Mesenchymal stem cell (in vitro differentiated cells and primary cell): ENCODE results near the gene ZNF322.

Source experiments
- DNase-seq: peaks from one replicate; pipeline ENCODE4 v3.0.0-alpha.2; 2013
- H2AFZ ChIP-seq: one replicate; pipeline ENCODE4 v1.6.1; 2013; ENCODE audit warnings: low read depth, mild to moderate bottlenecking, control low read depth, inconsistent platforms, low read length, moderate library complexity
- H2AK5ac ChIP-seq: 2 replicates; pipeline ENCODE4 v1.6.1; 2013; ENCODE audit warnings: low read length, moderate library complexity, mild to moderate bottlenecking, inconsistent platforms; ENCODE audit not compliant: severe bottlenecking
- H2BK120ac ChIP-seq: one replicate; pipeline ENCODE4 v1.6.1; 2013; ENCODE audit warnings: low read depth, mild to moderate bottlenecking, inconsistent platforms, low read length, moderate library complexity
- H2BK12ac ChIP-seq, 2 experiments: one replicate each; pipeline ENCODE4 v1.6.1; 2013; ENCODE audit warnings: inconsistent platforms in 2 of 2, low read length in 2 of 2, mild to moderate bottlenecking in 2 of 2, moderate library complexity in 2 of 2, control low read depth in 1 of 2
- H2BK15ac ChIP-seq: one replicate; pipeline ENCODE4 v1.6.1; 2013; ENCODE audit warnings: mild to moderate bottlenecking, low read depth, inconsistent platforms; ENCODE audit not compliant: poor library complexity, severe bottlenecking
- H2BK5ac ChIP-seq: 2 replicates; pipeline ENCODE4 v1.6.1; 2013; ENCODE audit warnings: low read depth, mild to moderate bottlenecking, low read length, control low read depth, inconsistent platforms; ENCODE audit not compliant: poor library complexity, severe bottlenecking
- H3K14ac ChIP-seq, 2 experiments: one replicate each; pipeline ENCODE4 v1.6.1; 2013; ENCODE audit warnings: inconsistent platforms in 2 of 2, low read length in 2 of 2, control low read depth in 1 of 2, mild to moderate bottlenecking in 1 of 2, moderate library complexity in 1 of 2
- H3K18ac ChIP-seq, 2 experiments: one replicate each; pipeline ENCODE4 v1.6.1; 2013; ENCODE audit warnings: inconsistent platforms in 2 of 2, low read length in 2 of 2, control low read depth in 1 of 2, low read depth in 1 of 2, mild to moderate bottlenecking in 1 of 2
- H3K23ac ChIP-seq, 2 experiments: one replicate each; pipeline ENCODE4 v1.6.1; 2013; ENCODE audit warnings: inconsistent platforms in 2 of 2, low read length in 2 of 2, mild to moderate bottlenecking in 2 of 2, moderate library complexity in 2 of 2, control low read depth in 1 of 2
- H3K27ac ChIP-seq: 2 replicates; pipeline ENCODE4 v1.5.1; 2013; ENCODE audit warnings: mild to moderate bottlenecking, moderate library complexity, low read length, control low read depth, inconsistent platforms; ENCODE audit not compliant: poor library complexity, severe bottlenecking
- H3K27me3 ChIP-seq, 2 experiments: 2 replicates each; pipeline versions ENCODE4 v1.6.1 to v1.7.0; 2013; ENCODE audit warnings: low read length in 2 of 2, mild to moderate bottlenecking in 2 of 2, moderate library complexity in 2 of 2, control low read depth in 1 of 2, inconsistent platforms in 1 of 2; ENCODE audit not compliant: control insufficient read depth in 1 of 2, insufficient read depth in 1 of 2
- H3K36me3 ChIP-seq, 2 experiments: 2 replicates each; pipeline versions ENCODE4 v1.6.1 to v1.7.0; 2013; ENCODE audit warnings: low read length in 2 of 2, control low read depth in 1 of 2, inconsistent platforms in 1 of 2, low read depth in 1 of 2, mild to moderate bottlenecking in 1 of 2; ENCODE audit not compliant: insufficient read depth in 2 of 2, control insufficient read depth in 1 of 2
- H3K4ac ChIP-seq, 2 experiments: one replicate each; pipeline ENCODE4 v1.6.1; 2013; ENCODE audit warnings: inconsistent platforms in 2 of 2, low read length in 2 of 2, mild to moderate bottlenecking in 2 of 2, moderate library complexity in 2 of 2, control low read depth in 1 of 2, low read depth in 1 of 2
- H3K4me1 ChIP-seq: 2 replicates; pipeline ENCODE4 v1.6.1; 2013; ENCODE audit warnings: low read depth, low read length, control low read depth; ENCODE audit not compliant: control insufficient read depth, insufficient read depth
- H3K4me2 ChIP-seq: 2 replicates; pipeline ENCODE4 v1.6.1; 2013; ENCODE audit warnings: low read length, mild to moderate bottlenecking, inconsistent platforms; ENCODE audit not compliant: poor library complexity, severe bottlenecking
- H3K4me3 ChIP-seq, 2 experiments: 2 replicates each; pipeline versions ENCODE4 v1.5.1 to v1.7.0; 2013; ENCODE audit warnings: low read length in 2 of 2, mild to moderate bottlenecking in 2 of 2, control low read depth in 1 of 2, low read depth in 1 of 2; ENCODE audit not compliant: insufficient read depth in 1 of 2
- H3K79me1 ChIP-seq: replicated peaks from 2 replicates; pipeline ENCODE4 v1.6.1; 2013; ENCODE audit warnings: mild to moderate bottlenecking, control low read depth, low read length, inconsistent platforms; ENCODE audit not compliant: poor library complexity, severe bottlenecking
- H3K9ac ChIP-seq: 2 replicates; pipeline ENCODE4 v1.7.0; 2013; ENCODE audit warnings: mild to moderate bottlenecking, low read length, moderate library complexity
- H3K9me3 ChIP-seq: 2 replicates; pipeline ENCODE4 v1.7.0; 2013; ENCODE audit warnings: mild to moderate bottlenecking, low read length; ENCODE audit not compliant: control insufficient read depth
- H4K8ac ChIP-seq: one replicate; pipeline ENCODE4 v1.6.1; 2013; ENCODE audit warnings: inconsistent platforms, mild to moderate bottlenecking, low read length, moderate library complexity
- H4K91ac ChIP-seq: one replicate; pipeline ENCODE4 v1.6.1; 2013; ENCODE audit warnings: mild to moderate bottlenecking, low read length, inconsistent platforms
- WGBS: methylation state at CpG from one replicate; pipeline ENCODE4 v1.1.7; 2013; ENCODE audit warnings: mixed read lengths; 5-methylcytosine and 5-hydroxymethylcytosine counted together

Gene ZNF322

GRCh38 chr6:26657256-26657655 is 2.3 kb downstream of the ZNF322 start:
- Histone ChIP-seq H3K14ac (no peak overlapping the region), H3K18ac (no peak overlapping the region), H3K4me3 (peak overlapping the region in 1 of 2 experiments; percentile 94), H3K27ac (no peak overlapping the region), H2BK12ac (no peak overlapping the region), H3K4me1 (no peaks in the 10 kb centered on the region), H4K91ac (no peak overlapping the region), H3K4me2 (no peak overlapping the region), H3K4ac (no peak overlapping the region), H2AFZ (no peak overlapping the region), H3K23ac (no peak overlapping the region), H3K36me3 (peaks cover 9 to 55% of the 10 kb centered on the region in 2 experiments), H3K27me3 (no peaks in the 10 kb centered on the region), H2AK5ac (no peak overlapping the region), H3K9me3 (peaks cover 18% of the 10 kb centered on the region), H2BK15ac (no peak overlapping the region), H4K8ac (no peak overlapping the region), H3K79me1 (peaks cover 10% of the 10 kb centered on the region), H2BK5ac (no peak overlapping the region), H2BK120ac (no peak overlapping the region), H3K9ac (no peak overlapping the region)
- no peak for DNase-seq
- WGBS = 98% methylated on average over 3 of the region's 4 CpGs

DNA sequence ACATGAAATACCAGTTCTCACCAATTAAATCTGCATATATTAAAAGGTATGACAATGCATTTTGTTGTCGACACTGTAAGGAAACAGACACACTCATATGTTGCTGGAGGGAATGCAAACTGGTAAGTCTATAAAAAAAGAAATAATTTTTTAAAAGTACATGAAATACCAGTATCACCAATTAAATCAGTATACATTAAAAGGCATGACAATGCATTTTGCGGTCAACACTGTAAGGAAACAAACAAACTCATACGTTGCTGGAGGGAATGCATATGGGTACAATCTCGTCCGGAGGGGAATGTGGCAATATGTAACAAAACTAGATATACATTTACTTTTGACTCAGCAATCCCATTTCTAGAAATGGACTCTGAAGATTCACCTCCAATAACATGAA is 6.5 kb downstream of the ZNF322 start:
- no peak for DNase-seq

GRCh38 chr6:26651133-26651781 is 8.3 kb downstream of the ZNF322 start:
- Histone ChIP-seq H3K27ac (no peak overlapping the region), H3K4me1 (no peaks in the 10 kb centered on the region), H2BK15ac (no peak overlapping the region), H4K91ac (no peak overlapping the region), H2BK120ac (no peak overlapping the region), H2BK12ac (no peak overlapping the region), H3K14ac (no peak overlapping the region), H3K18ac (no peak overlapping the region), H2AK5ac (no peak overlapping the region), H3K79me1 (peaks cover 7% of the 10 kb centered on the region), H4K8ac (no peak overlapping the region), H3K4me3 (no peak overlapping the region), H2AFZ (no peak overlapping the region), H3K4me2 (no peak overlapping the region), H3K27me3 (no peaks in the 10 kb centered on the region), H3K9me3 (peaks cover 74% of the 10 kb centered on the region), H3K4ac (no peak overlapping the region), H3K9ac (no peak overlapping the region), H2BK5ac (no peak overlapping the region), H3K36me3 (peaks cover 8 to 71% of the 10 kb centered on the region in 2 experiments), H3K23ac (no peak overlapping the region)
- no peak for DNase-seq

More for the DNA sequence above, 6.5 kb downstream of the ZNF322 start:
- Histone ChIP-seq H2BK120ac (no peak overlapping the region), H2AFZ (no peak overlapping the region), H4K91ac (no peak overlapping the region), H3K36me3 (peaks cover 14 to 86% of the 10 kb centered on the region in 2 experiments), H3K23ac (no peak overlapping the region), H2BK12ac (no peak overlapping the region), H2BK5ac (no peak overlapping the region), H3K9ac (no peak overlapping the region), H3K4me1 (no peaks in the 10 kb centered on the region), H3K4me3 (no peak overlapping the region), H3K79me1 (peaks cover 11% of the 10 kb centered on the region), H3K14ac (no peak overlapping the region), H3K27me3 (no peaks in the 10 kb centered on the region), H3K27ac (no peak overlapping the region), H2BK15ac (no peak overlapping the region), H3K9me3 (peaks cover 58% of the 10 kb centered on the region), H3K4me2 (no peak overlapping the region), H3K4ac (no peak overlapping the region), H3K18ac (no peak overlapping the region), H4K8ac (no peak overlapping the region), H2AK5ac (no peak overlapping the region)
- WGBS = 93% methylated on average over 2 of the region's 5 CpGs

DNA sequence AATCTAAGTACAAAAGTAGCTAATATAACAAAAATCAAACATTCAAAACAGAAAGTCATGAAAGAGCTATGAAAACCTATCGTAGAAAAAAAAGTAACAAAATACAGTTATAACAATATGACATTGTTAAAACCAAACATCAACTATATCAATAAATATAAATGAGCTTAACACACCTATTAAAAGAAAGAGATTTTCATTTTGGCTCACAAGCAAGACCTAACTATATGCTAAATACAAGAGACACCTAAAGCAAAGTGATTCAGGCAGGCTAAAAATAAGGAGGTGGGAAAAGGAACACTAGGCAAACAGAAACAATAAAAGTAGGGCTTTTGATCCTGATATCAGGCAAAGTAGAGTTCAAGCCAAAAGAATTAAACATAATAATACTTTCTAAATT is 13.5 kb downstream of the ZNF322 start:
- Histone ChIP-seq H3K9ac (no peak overlapping the region), H3K9me3 (peaks cover 93% of the 10 kb centered on the region), H2BK12ac (no peak overlapping the region), H3K14ac (no peak overlapping the region), H3K4me1 (no peaks in the 10 kb centered on the region), H2BK120ac (no peak overlapping the region), H3K23ac (no peak overlapping the region), H3K27ac (no peak overlapping the region), H2AFZ (no peak overlapping the region), H2BK15ac (no peak overlapping the region), H4K8ac (no peak overlapping the region), H3K18ac (no peak overlapping the region), H2BK5ac (no peak overlapping the region), H3K79me1 (peaks cover 23% of the 10 kb centered on the region), H3K4me2 (no peak overlapping the region), H4K91ac (no peak overlapping the region), H3K4ac (no peak overlapping the region), H3K36me3 (peaks cover 21 to 67% of the 10 kb centered on the region in 2 experiments), H2AK5ac (no peak overlapping the region), H3K27me3 (no peaks in the 10 kb centered on the region), H3K4me3 (no peak overlapping the region)
- WGBS = no CpG with 5 or more reads among the region's 1 CpG
- DNase-seq = no peak
